GM10248 (cell line): ENCODE results near the gene ZBTB24.

Experiments
- CTCF ChIA-PET: fragments of 300-600 bp; sonication (Branson Sonifier 250); formaldehyde crosslinking; extraction: SDS; loops from one replicate; lab custom pipeline; 2021; ENCODE audit warnings: antibody characterized with exemption; lab: Yijun Ruan, JAX
- POLR2A ChIA-PET: fragments of 350-650 bp; sonication (Branson Sonifier 250); formaldehyde crosslinking; extraction: SDS; loops from one replicate; lab custom pipeline; 2020; ENCODE audit warnings: antibody characterized with exemption; lab: Yijun Ruan, JAX
- DNase-seq: peaks from one replicate; pipeline ENCODE4 v3.0.0; 2012; ENCODE audit errors: extremely low spot score
- CTCF ChIP-seq: IDR thresholded peaks from 2 replicates; pipeline ENCODE4 v1.5.1; 2012; ENCODE audit warnings: mild to moderate bottlenecking, low read depth; ENCODE audit errors: extremely low read depth, missing control alignments, control extremely low read depth

The ZBTB24 gene

DNA sequence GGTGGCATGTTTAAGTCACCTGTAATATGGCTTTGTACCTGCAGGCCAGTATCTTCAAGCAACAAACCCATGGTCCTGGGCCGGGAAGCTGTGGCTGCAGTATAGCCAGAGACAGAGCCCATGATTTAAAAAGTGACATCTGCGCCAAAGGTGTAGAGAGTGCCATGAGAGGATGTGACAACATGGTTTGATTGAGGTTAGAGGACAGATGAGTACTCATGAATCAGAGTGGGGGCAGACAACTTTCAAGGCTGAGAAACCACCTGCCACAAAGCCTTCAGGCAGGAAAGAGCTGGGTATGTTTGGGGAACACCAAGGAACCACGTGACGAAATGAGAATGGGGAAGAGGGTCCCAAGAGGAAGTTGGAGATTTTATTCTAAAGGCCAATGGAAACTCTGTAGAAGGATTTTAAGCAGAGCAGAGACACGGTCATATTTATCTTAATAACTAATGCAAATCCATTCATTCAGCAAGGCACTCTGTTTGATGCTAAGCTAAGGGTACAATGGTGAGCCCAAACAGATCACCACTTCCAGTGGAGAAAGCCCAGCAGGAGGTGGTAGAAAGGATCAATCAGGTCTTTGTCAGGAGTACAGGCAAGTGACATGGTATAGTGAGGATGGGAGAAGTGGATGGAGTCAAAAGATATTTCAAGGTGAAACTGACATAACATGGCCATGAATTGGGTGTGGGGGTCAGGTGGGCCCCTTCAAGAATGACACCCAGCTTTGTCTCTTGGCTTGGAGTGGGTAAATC, 24.1 kb downstream of the ZBTB24 start:
- TF ChIP-seq CTCF = no peak
- CTCF ChIA-PET = interaction anchor here (0.8 to 6.2 kb wide), 6 partner anchors 9 to 79 kb away, joined by 3 to 45 read pairs (median 4); partner anchors contain the start of genes PPIL6 and SMPD2
- POLR2A ChIA-PET = no interaction called here
- peak; percentile 50 for DNase-seq

DNA sequence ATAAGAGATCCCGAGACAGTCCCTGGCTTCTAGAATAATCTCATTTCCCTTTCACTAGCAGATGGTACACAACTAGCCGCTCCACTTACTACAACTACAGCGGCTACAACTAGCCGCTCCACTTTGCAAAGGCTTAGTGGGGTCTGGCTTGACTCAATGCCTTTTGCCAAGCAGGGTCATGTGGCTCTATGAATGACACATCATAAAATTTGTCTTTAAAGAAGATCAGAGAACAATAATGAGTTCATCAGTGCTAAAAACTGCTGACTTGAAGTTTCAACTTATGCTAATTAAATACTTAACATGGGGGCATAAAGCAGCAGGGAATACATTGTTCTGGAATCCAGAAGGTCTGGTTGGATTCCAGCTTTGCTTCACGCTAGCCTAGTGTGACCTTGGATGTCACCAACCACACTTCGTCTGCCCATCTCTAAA, 25.4 kb downstream of the ZBTB24 start:
- ChIA-PET POLR2A (no interaction called here), CTCF (interaction anchor here (2.3 to 6.2 kb wide), 3 partner anchors 14 to 270 kb away, joined by 5 to 45 read pairs (median 9); partner anchors contain the start of genes PPIL6 and SMPD2)
- DNase-seq = no peak
- TF ChIP-seq CTCF = no peak

- TF ChIP-seq CTCF = no peak
- DNase-seq = peak; percentile 18
- POLR2A ChIA-PET = no interaction called here
- CTCF ChIA-PET = interaction anchor here (2.3 to 6.2 kb wide), 3 partner anchors 14 to 269 kb away, joined by 5 to 45 read pairs (median 9); partner anchors contain the start of genes PPIL6 and SMPD2
Measured at GRCh38 chr6:109456710-109457561, 26.1 kb downstream of the ZBTB24 start.

DNA sequence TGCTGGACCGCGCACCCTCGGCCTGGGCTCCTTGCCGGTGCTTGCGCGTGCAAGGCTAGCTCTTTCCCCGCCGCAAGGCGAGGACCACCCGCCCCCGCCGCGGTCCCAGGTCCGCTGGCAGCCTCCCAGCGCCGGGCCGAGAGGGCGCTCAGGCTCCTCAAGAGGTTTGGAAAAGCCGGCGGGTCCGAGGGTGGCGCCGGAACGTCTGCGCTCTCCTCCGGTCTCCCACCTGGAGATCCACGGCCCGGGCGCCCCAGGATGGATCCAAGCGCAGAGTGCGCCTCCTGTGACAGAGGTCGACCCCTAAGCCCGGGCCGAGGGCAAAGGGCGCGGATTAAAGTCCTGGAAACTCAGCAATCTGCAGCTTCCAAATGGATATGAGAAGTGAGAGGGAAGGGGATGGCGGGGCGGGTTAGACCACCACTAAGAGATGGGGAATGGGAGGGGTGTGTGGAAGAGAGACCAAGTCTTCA, 26.9 kb downstream of the ZBTB24 start:
- ChIA-PET POLR2A (interaction anchor here (0.6 kb wide), 1 partner anchor 15 kb away, joined by 3 read pairs; no protein-coding TSS in a partner anchor), CTCF (interaction anchor here (0.7 to 6.2 kb wide), 9 partner anchors 9 to 268 kb away, joined by 3 to 45 read pairs (median 5); partner anchors contain the start of genes CD164, PPIL6 and SMPD2)
- no peak for DNase-seq
- no peak for TF ChIP-seq CTCF

DNA sequence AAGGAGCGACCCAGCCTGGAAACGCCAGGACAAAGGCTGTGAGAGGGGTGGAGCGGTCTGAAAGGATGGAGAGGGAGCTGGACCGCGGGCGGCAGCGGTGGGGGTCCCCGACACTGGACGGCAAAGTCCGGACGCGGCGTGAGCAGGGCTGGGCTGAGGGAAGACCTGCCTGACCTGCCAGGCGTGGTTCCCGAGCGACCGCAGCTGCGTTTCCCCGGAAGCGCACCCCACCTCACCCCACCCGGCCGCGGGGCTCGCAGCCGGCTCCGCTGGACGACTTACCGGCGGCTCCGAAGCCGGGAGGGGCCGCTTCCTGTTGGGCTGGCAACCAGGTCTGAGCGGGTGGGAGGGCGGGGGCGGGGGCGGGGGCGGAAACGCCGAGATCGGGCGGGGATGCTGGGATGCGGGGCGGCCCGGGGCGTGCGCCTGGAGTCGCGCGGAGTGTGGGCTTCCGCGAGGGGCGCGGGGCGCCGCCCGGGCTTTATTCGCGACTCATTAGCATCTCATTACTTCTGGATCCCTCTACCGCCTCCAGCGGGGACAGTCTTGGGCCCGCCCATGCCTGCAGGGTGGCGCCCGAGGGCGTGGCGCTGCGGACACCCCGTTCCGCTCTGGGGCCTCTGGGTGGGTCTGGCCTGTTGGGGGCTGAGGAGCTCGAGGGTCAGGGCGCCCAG, 27.4 kb downstream of the ZBTB24 start, which contains the start of gene MICAL1:
Gene MICAL1 (minus strand): TSS at position 336 of the 674 bp plus-strand sequence. CDS start 1,576 bp downstream, outside the sequence.
- peak; percentile 13 for TF ChIP-seq CTCF
- DNase-seq = peak; percentile 83
- ChIA-PET POLR2A (interaction anchor here (0.6 to 1.1 kb wide), 2 partner anchors 14 to 73 kb away, joined by 3 read pairs; partner anchors contain the start of gene CD164), CTCF (interaction anchor here (0.7 to 6.2 kb wide), 9 partner anchors 9 to 268 kb away, joined by 3 to 45 read pairs (median 5); partner anchors contain the start of genes CD164, PPIL6 and SMPD2)
